H1 (cell line): Measurements from ENCODE around the gene ELMO1. TPM values are rescaled to one million over a fixed set of nuclear protein-coding genes. Genes with fewer than 3 reads are reported as not detected.

ENCODE experiments used
- CTCF ChIA-PET: fragments of 300-600 bp; sonication (Branson Sonifier 250); formaldehyde crosslinking; loops from one replicate; lab custom pipeline; 2021; ENCODE audit not compliant: partially characterized antibody; lab: Charles Lee
- POLR2A ChIA-PET: fragments of 300-600 bp; sonication (Branson Sonifier 250); formaldehyde crosslinking; loops from one replicate; lab custom pipeline; 2021; ENCODE audit warnings: inconsistent platforms; ENCODE audit not compliant: partially characterized antibody; lab: Charles Lee
- DNase-seq, 2 experiments: peaks; one replicate each; pipeline versions ENCODE4 v3.0.0 to v3.0.0-alpha.2; 2010 to 2022; ENCODE audit warnings: low spot score in 2 of 2, low read depth in 1 of 2, mixed read lengths in 1 of 2
- FAIRE-seq: peaks from 2 replicates; lab custom pipeline; 2011; peaks lifted over from hg19 to GRCh38; lab: Jason Lieb, UNC
- H2AFZ ChIP-seq: 2 replicates; pipeline ENCODE4 v1.8.1; 2012; ENCODE audit warnings: low read length, inconsistent platforms
- H2AK5ac ChIP-seq: 2 replicates; pipeline ENCODE4 v1.6.1; 2013; ENCODE audit warnings: low read depth, low read length
- H2BK120ac ChIP-seq: replicated peaks from 2 replicates; pipeline ENCODE3; 2013; ENCODE audit warnings: low read depth, low read length, inconsistent platforms
- H2BK12ac ChIP-seq: 2 replicates; pipeline ENCODE4 v1.6.1; 2013; ENCODE audit warnings: low read depth, low read length
- H2BK15ac ChIP-seq: 2 replicates; pipeline ENCODE4 v1.6.1; 2013; ENCODE audit warnings: low read length
- H2BK20ac ChIP-seq: 2 replicates; pipeline ENCODE4 v1.6.1; 2013; ENCODE audit warnings: low read length
- H2BK5ac ChIP-seq: 2 replicates; pipeline ENCODE4 v1.6.1; 2013; ENCODE audit warnings: low read depth, low read length
- H3K14ac ChIP-seq: 2 replicates; pipeline ENCODE4 v1.6.1; 2013; ENCODE audit warnings: inconsistent platforms; ENCODE audit not compliant: insufficient read length
- H3K18ac ChIP-seq: 2 replicates; pipeline ENCODE4 v1.6.1; 2013; ENCODE audit warnings: low read length; ENCODE audit errors: extremely low read depth
- H3K23ac ChIP-seq: 2 replicates; pipeline ENCODE4 v1.6.1; 2013; ENCODE audit warnings: inconsistent platforms; ENCODE audit not compliant: insufficient read length
- H3K23me2 ChIP-seq: 2 replicates; pipeline ENCODE4 v1.6.1; 2013; ENCODE audit warnings: low read depth, low read length
- H3K27ac ChIP-seq: 2 replicates; pipeline ENCODE4 v1.6.1; 2011; ENCODE audit warnings: low read depth, low read length, inconsistent platforms
- H3K27me3 ChIP-seq, 4 experiments: replicated peaks in 1 of 4; 1 replicate in 1 of 4; 2 replicates in 3 of 4; pipeline versions ENCODE4 v1.6.1 to v1.8.1; 2011 to 2013; ENCODE audit warnings: low read length in 3 of 4, mild to moderate bottlenecking in 3 of 4, inconsistent platforms in 2 of 4, mixed read lengths in 2 of 4, moderate library complexity in 1 of 4; ENCODE audit not compliant: control insufficient read depth in 3 of 4, insufficient read depth in 3 of 4; ENCODE audit errors: extremely low read depth in 1 of 4
- H3K36me3 ChIP-seq, 4 experiments: 2 replicates each; pipeline versions ENCODE4 v1.6.1 to v1.8.1; 2011 to 2013; ENCODE audit warnings: mild to moderate bottlenecking in 4 of 4, low read length in 3 of 4, moderate library complexity in 2 of 4, control low read depth in 1 of 4, inconsistent platforms in 1 of 4; ENCODE audit not compliant: insufficient read depth in 4 of 4, control insufficient read depth in 2 of 4
- H3K4ac ChIP-seq: replicated peaks from 2 replicates; pipeline ENCODE3; 2013; ENCODE audit warnings: low read length, low read depth, mixed read lengths, inconsistent platforms; ENCODE audit not compliant: insufficient read length
- H3K4me1 ChIP-seq, 4 experiments: replicated peaks in 1 of 4; 1 replicate in 1 of 4; 2 replicates in 3 of 4; pipeline versions ENCODE4 v1.6.1 to v1.8.1; 2011 to 2013; ENCODE audit warnings: low read length in 3 of 4, inconsistent platforms in 2 of 4, mixed read lengths in 1 of 4; ENCODE audit not compliant: insufficient read depth in 4 of 4, control insufficient read depth in 3 of 4
- H3K4me2 ChIP-seq, 2 experiments: 2 replicates each; pipeline versions ENCODE4 v1.6.1 to v1.8.1; 2011 to 2013; ENCODE audit warnings: low read depth in 2 of 2, low read length in 2 of 2, control low read depth in 1 of 2, inconsistent platforms in 1 of 2, mild to moderate bottlenecking in 1 of 2; ENCODE audit not compliant: insufficient read depth in 1 of 2
- H3K4me3 ChIP-seq, 4 experiments: fragments of 200-600, 300-600 bp in 1 of 4; sonication (generic), shearing (Covaris generic), sonication (Bioruptor Twin) in 1 of 4; 2 replicates each; pipeline versions ENCODE4 v1.5.1 to v1.8.1; 2011 to 2016; ENCODE audit warnings: low read length in 4 of 4, low read depth in 3 of 4, control low read depth in 2 of 4, inconsistent platforms in 2 of 4, mild to moderate bottlenecking in 2 of 4, mixed read lengths in 1 of 4, moderate library complexity in 1 of 4; ENCODE audit not compliant: insufficient read depth in 2 of 4; ENCODE audit errors: extremely low read depth in 1 of 4
- H3K56ac ChIP-seq: replicated peaks from 2 replicates; pipeline ENCODE3; 2013; ENCODE audit warnings: low read depth, mild to moderate bottlenecking, mixed read lengths, low read length, inconsistent platforms; ENCODE audit not compliant: insufficient read length
- H3K79me1 ChIP-seq: 2 replicates; pipeline ENCODE4 v1.6.1; 2013; ENCODE audit warnings: low read depth, low read length, control low read depth
- H3K79me2 ChIP-seq, 2 experiments: 2 replicates each; pipeline versions ENCODE4 v1.6.1 to v1.8.1; 2012 to 2013; ENCODE audit warnings: low read length in 2 of 2, mild to moderate bottlenecking in 2 of 2, inconsistent platforms in 1 of 2; ENCODE audit not compliant: insufficient read depth in 2 of 2, control insufficient read depth in 1 of 2
- H3K9ac ChIP-seq, 4 experiments: replicated peaks in 1 of 4; 1 replicate in 1 of 4; 2 replicates in 3 of 4; pipeline versions ENCODE4 v1.6.1 to v1.8.1; 2011 to 2013; ENCODE audit warnings: low read depth in 3 of 4, low read length in 3 of 4, control low read depth in 2 of 4, mild to moderate bottlenecking in 2 of 4, moderate library complexity in 2 of 4, inconsistent platforms in 1 of 4; ENCODE audit errors: extremely low read depth in 1 of 4
- H3K9me3 ChIP-seq, 2 experiments: 2 replicates each; pipeline versions ENCODE4 v1.6.1 to v1.8.1; 2012 to 2013; ENCODE audit warnings: mild to moderate bottlenecking in 2 of 2, moderate library complexity in 2 of 2, control low read depth in 1 of 2, inconsistent platforms in 1 of 2, low read depth in 1 of 2, low read length in 1 of 2, mixed read lengths in 1 of 2; ENCODE audit not compliant: insufficient read depth in 2 of 2
- H4K20me1 ChIP-seq, 2 experiments: replicated peaks in 1 of 2; 2 replicates each; pipeline versions ENCODE3 to v1.8.1; 2011 to 2013; ENCODE audit warnings: inconsistent platforms in 2 of 2, low read length in 2 of 2, mild to moderate bottlenecking in 1 of 2; ENCODE audit not compliant: insufficient read depth in 2 of 2, control insufficient read depth in 1 of 2
- H4K5ac ChIP-seq: 2 replicates; pipeline ENCODE4 v1.6.1; 2013; ENCODE audit warnings: low read length, low read depth, mixed read lengths, inconsistent platforms; ENCODE audit not compliant: insufficient read length
- H4K8ac ChIP-seq: 2 replicates; pipeline ENCODE4 v1.8.0; 2013; ENCODE audit warnings: mild to moderate bottlenecking, moderate library complexity, low read length, inconsistent platforms; ENCODE audit not compliant: insufficient read depth; ENCODE audit errors: extremely low read depth
- H4K91ac ChIP-seq: replicated peaks from 2 replicates; pipeline ENCODE3; 2013; ENCODE audit warnings: low read length, mixed read lengths, inconsistent platforms; ENCODE audit not compliant: insufficient read length
- CREB1 ChIP-seq: IDR thresholded peaks from 2 replicates; pipeline ENCODE4 v1.6.1; 2012; ENCODE audit warnings: inconsistent platforms
- JUND ChIP-seq: IDR thresholded peaks from 2 replicates; pipeline ENCODE4 v1.6.1; 2011; ENCODE audit warnings: mild to moderate bottlenecking, improper control_type of control experiment, low read length
- KDM1A ChIP-seq: fragments of 200-600, 300-600 bp; sonication (generic); IDR thresholded peaks from 2 replicates; pipeline ENCODE4 v1.7.1; 2016; ENCODE audit warnings: mild to moderate bottlenecking, low read length, borderline replicate concordance
- KDM5A ChIP-seq: fragments of 200-600 bp; IDR thresholded peaks from 2 replicates; pipeline ENCODE4 v1.7.1; 2012; ENCODE audit warnings: mild to moderate bottlenecking, low read length, inconsistent platforms, mixed read lengths
- RXRA ChIP-seq: IDR thresholded peaks from 2 replicates; pipeline ENCODE4 v1.6.1; 2011; ENCODE audit warnings: low read depth, mild to moderate bottlenecking, low read length, moderate library complexity; ENCODE audit not compliant: insufficient read depth
- TAF7 ChIP-seq: optimal IDR thresholded peaks from 2 replicates; pipeline ENCODE3; 2011; ENCODE audit warnings: low read depth, mild to moderate bottlenecking, inconsistent platforms, low read length, moderate library complexity, borderline replicate concordance
- WGBS, 2 experiments: shearing (Covaris generic) in 1 of 2; methylation state at CpG; one replicate each; pipeline versions ENCODE4 v1.1.6 to v1.1.7; 2013 to 2015; ENCODE audit warnings: low lambda C conversion rate in 2 of 2, mixed read lengths in 2 of 2, inconsistent platforms in 1 of 2, low coverage in 1 of 2, missing lambda C conversion rate in 1 of 2; ENCODE audit not compliant: insufficient replicate concordance in 2 of 2, insufficient coverage in 1 of 2, insufficient read length in 1 of 2; ENCODE audit errors: extremely low coverage in 1 of 2, missing lambda C conversion rate in 1 of 2; 5-methylcytosine and 5-hydroxymethylcytosine counted together
- polyA plus RNA-seq, 7 experiments: library from polyadenylated mRNA; depleted of rRNA in 3 of 7; stranded (reverse) in 5 of 7; unstranded in 2 of 7; fragments of >200 nt in 5 of 7; fragments of 200-250 nt in 2 of 7; gene quantifications; 1 replicate in 5 of 7; 2 replicates in 1 of 7; 4 replicates in 1 of 7; pipeline versions ENCODE4 v1.2.1 to v1.2.3, GENCODE V29; 2011 to 2013; ENCODE audit warnings: missing spikeins in 2 of 7, mixed read lengths in 2 of 7
- total RNA-seq: library from RNA; stranded (reverse); fragmentation: NEBNext Ultra II Directional; extraction: Animal tissue kit (Norgen Biotek cat#: 25700); gene quantifications from 2 replicates; pipeline ENCODE4 v1.2.1, GENCODE V29; 2021
- TF ChIP-seq, protein P1 (sequence below): IDR thresholded peaks from 2 replicates; pipeline ENCODE4 v1.6.1; 2011; ENCODE audit warnings: low read length, improper control_type of control experiment

The ELMO1 gene
- total and polyA plus RNA-seq, 2 of the 8 experiments (the other 6 are each of a cell fraction or from before 2014, with no cell fraction given) = 18.4 to 21.0 TPM

DNA sequence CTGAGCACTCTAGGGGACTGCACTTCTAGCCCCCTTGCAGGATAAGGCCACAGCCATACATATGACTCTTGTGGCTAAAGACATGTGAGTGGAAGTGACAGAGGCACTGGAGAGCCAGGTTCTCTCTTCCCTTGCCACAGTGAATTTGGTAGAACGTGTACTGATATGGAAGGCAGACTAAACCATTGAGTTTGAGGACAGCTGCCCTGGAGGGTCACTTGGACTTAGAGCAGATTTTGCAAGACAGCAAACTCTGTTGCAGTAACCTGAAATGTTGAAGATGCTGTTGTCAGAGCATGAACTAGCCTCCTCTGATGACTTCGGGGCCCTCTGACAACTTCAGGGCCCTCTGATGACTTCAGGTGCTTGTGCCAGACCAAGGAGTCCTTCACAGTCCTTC lies 85.9 kb downstream of the ELMO1 start:
- CTCF ChIA-PET = interaction anchor here (1.0 to 1.3 kb wide), 4 partner anchors 9 to 92 kb away, joined by 3 to 4 read pairs (median 3); partner anchors contain the start of gene ELMO1
- no peak for TF ChIP-seq RXRA
- no peak for TF ChIP-seq CREB1
- no peak for TF ChIP-seq KDM5A
- no peak for TF ChIP-seq KDM1A
- no peak for TF ChIP-seq TAF7
- TF ChIP-seq, protein P1, sequence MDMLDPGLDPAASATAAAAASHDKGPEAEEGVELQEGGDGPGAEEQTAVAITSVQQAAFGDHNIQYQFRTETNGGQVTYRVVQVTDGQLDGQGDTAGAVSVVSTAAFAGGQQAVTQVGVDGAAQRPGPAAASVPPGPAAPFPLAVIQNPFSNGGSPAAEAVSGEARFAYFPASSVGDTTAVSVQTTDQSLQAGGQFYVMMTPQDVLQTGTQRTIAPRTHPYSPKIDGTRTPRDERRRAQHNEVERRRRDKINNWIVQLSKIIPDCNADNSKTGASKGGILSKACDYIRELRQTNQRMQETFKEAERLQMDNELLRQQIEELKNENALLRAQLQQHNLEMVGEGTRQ = no peak
- TF ChIP-seq JUND = no peak

More for the DNA sequence above, 85.9 kb downstream of the ELMO1 start:
- 85% methylated on average over 2 of the region's 2 CpGs; no CpG with 5 or more reads in 1 of the 2 experiments for WGBS, 2 experiments
- H2AFZ ChIP-seq = no peak overlapping the region
- no peaks in the 10 kb centered on the region for H3K9me3 ChIP-seq
- H2BK120ac ChIP-seq = no peak overlapping the region
- no peak overlapping the region for H2BK15ac ChIP-seq
- DNase-seq (no peak), FAIRE-seq (no peak)
- POLR2A ChIA-PET = interaction anchor here (0.9 kb wide), 1 partner anchor 17 kb away, joined by 3 read pairs; no protein-coding TSS in a partner anchor
- no peak overlapping the region for H3K4me3 ChIP-seq
- no peak overlapping the region for H3K14ac ChIP-seq
- no peak overlapping the region for H3K9ac ChIP-seq
- H2BK12ac ChIP-seq = peak overlapping the region; percentile 4; the same call in 1 of the 2 replicates
- H3K79me2 ChIP-seq = peaks cover 0 to 3% of the 10 kb centered on the region in 2 experiments; a peak in 1 of 4 replicates
- H3K27ac ChIP-seq = no peak overlapping the region
- H4K5ac ChIP-seq = no peak overlapping the region
- H3K23ac ChIP-seq = no peak overlapping the region
- no peaks in the 10 kb centered on the region for H3K27me3 ChIP-seq
- no peaks in the 10 kb centered on the region for H4K20me1 ChIP-seq
- H4K91ac ChIP-seq = no peak overlapping the region
- H2BK20ac ChIP-seq = no peak overlapping the region
- H2AK5ac ChIP-seq = no peak overlapping the region
- H3K4ac ChIP-seq = no peak overlapping the region
- H3K18ac ChIP-seq = no peak overlapping the region
- H3K4me2 ChIP-seq = no peak overlapping the region
- no peaks in the 10 kb centered on the region; the same call in 1 of the 2 replicates for H3K23me2 ChIP-seq
- no peak overlapping the region for H3K56ac ChIP-seq
- peaks cover 0 to 5% (median 1%) of the 10 kb centered on the region in 4 experiments; a peak in 2 of 7 replicates for H3K4me1 ChIP-seq
- no peak overlapping the region for H4K8ac ChIP-seq
- H3K36me3 ChIP-seq = no peaks in the 10 kb centered on the region
- H3K79me1 ChIP-seq = no peaks in the 10 kb centered on the region
- H2BK5ac ChIP-seq = no peak overlapping the region
